DMS 273 (cell line): ENCODE results near the gene MRPS6.

Source experiments
- DNase-seq: peaks from one replicate; lab custom pipeline; 2025; ENCODE audit not compliant: unreplicated experiment; lab: John Stamatoyannopoulos, UW

MRPS6 gene

DNA sequence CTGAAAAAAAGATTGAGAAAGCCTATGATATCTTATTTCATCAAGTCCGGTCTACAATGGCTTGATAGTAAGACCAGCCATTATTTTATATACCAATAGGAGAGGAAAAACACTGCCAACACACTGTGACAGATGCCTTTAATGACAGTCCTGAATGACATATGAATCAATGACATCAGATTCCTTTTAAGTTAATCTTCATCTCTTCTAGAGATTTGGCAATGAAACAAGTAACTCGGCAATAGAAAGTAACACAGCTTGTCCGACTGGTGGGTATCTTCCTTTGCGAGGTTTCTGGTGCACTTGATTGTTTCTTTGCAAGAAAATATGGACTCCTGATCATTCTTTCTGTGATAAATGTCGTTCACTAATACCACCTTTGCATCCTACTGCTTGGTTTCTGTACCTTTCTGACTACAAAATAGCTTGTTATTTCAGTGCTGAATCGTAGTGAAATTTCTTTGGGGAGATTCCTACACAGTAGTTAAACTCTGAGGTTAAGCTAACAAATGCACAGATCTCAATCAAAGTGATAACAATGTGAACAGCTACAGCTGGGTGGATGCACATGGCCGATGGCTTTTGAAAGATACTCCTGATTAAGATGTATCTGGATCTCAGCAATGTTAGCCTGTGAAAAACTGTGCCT, 104.7 kb downstream of the MRPS6 start:
- no peak for DNase-seq

DNA sequence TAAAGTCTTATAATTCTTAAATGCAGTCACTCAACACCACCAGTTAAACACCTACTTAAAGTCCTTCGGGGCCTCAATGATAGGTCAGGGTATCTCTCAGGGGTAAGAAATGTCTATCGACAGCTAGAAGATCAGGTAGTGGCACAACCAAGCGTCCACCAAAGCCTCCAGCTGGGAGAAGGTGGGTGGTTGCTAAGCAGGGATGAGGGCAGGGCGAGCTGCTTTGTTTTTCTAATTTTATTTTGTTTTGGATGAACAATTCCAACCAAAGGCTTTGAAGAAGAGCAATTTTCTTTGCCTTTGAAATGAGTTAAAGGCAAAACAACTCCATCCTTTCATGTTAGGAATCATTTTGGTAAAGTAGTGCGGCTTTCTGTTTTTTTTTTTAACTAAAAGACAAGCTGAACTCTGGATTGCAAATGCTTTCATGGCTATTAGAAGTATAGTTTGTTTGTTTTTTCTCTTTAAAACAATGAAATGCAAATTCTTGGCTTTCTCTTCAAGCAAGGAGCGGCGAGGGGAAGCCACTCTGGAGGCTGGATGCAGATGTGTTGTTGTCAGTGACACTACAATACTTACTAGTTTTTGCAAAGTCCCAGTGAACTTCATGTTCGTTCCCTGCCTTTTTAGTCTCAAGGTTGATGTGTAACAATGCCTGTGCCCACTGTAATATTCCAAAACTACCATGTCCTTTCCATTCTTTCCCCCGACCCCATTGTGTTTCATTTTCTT, 106.0 kb downstream of the MRPS6 start:
- DNase-seq = no peak

DNA sequence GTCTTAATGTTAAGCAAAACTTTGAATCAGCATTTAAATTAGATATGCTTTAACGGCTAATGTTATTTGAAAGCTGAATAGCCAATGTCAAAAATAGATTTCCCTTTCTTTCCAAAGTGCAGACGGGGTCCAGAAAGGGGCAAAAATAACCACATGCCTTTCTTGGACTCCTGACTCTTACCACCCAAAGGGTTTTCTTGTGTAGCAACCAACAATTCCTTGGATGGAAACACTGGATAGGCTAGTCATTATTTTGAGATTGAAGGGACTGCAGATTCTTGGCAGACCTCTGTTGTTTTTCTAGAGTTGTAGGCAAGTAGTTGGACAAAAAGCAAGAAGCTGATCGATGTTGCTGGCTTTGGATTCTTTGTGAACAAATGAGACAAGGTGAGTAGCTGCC, 107.0 kb downstream of the MRPS6 start:
- DNase-seq = no peak

DNA sequence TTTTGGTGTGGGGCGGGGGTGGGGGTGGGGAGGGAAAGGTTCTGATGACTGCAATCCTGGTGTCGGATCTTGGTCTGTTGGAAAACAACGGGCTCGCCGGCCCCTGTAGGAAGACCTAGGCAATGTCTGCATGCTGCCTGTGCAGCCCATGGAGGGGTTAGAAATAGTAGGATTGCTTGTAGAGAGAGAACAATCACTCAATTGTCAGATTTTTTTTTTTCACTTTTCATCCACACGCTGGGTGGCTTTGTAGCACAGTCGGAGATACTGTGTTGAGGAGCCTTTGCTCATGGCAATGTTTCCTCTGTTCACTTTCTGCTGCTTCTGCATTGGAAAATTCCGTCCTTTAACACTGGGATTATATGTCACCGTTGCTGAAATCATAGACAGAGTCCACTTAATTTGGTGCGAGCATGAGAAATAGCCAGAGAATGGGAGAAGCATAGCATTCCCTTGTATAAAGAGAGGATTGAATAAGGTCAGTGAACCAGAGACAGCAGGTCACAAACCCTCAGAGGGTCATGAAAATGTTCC, 107.5 kb downstream of the MRPS6 start:
- DNase-seq = no peak

DNA sequence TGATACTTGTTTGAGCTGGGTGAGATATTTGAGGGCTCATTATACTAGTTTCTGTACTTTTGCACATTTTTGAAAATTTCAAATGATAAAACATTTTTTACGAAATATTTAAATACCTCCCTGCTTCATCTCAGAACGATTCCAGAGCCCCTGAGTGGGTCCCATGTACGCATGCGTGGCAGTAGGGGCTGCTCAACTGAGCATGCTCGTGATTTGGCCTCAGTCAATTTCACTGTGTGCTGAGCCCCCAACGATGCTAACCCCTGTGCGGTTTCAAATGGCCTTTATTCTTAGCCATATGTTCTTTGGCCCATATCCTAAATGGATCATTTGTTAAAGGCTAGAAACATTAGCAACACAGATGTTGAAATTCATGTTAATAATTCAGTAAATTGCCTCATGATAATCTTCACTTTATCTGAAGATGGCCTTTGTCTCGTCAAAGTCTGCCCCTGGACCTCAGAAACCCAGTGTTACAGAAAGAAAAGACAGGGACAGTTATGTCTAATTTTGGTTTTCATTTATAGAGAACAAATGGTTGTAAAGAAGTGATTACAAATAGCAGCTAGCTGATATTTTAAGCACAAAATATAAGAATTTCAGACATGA, 108.2 kb downstream of the MRPS6 start:
- no peak for DNase-seq

DNA sequence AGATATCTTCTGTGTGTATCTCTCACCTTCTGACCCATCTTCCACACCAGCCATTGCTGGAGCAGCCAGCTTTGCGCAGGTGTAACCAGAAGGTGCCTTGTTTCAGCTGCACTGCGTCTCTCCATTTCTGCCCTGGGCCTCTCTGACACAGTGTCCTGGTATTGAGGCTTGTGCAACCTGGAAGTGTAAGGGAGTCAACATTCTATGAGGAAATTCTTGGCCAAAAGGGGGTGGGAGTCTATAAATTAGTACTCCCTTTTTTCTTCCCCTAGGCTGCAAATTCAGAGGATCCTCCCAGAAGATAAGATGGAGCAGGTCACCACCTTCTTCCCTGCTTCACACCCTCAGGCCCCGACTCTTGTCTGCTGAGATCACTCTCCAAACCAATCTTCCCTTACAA, 109.1 kb downstream of the MRPS6 start:
- DNase-seq = no peak

DNA sequence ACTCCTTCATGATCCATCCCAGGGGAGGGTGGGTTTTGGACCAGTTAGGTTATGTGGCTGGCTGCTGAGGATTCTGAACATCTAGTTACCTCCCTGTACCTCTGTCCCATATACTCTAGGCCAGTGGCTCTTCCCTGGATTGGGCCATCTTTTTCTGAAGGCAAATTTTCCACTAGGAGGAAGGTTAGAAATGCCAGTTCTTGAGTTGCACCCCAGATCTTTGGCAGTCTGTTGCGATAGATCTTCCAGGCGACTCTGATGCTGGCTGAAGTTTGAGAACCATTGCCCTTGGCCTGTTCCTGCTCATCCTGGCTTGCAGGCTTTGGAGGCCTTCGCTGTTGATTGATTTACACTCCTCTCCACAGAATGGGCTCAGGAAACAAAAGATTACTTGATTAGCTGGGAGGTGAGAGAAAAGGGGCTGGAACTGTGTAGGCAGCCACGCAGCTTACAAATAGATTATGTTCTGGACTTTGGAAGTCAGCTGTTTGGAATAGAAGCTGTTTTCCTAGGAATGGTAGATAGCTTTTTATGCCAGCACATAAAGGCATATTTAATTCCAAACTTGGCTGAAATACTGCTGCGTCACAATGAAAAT, 110.1 kb downstream of the MRPS6 start:
- DNase-seq = no peak

DNA sequence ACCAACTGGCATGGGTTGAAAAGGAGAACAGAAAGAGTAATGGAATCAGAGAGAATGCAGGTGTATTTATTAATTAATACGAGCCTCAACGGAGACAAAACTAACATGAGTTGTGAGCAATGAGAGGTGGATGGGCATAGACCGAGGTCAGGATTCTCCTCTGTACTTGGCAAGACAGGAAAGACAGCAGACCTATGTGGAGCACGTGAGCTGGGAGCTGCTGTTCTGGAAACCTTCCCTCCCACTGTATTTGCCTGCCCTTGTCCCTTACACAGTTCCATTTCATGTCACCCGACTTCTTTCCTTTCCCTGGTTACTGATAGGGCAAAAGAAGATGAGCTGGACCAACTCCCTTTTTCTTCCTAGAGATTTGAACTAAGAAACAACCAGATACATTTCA, 110.9 kb downstream of the MRPS6 start:
- DNase-seq = no peak

DNA sequence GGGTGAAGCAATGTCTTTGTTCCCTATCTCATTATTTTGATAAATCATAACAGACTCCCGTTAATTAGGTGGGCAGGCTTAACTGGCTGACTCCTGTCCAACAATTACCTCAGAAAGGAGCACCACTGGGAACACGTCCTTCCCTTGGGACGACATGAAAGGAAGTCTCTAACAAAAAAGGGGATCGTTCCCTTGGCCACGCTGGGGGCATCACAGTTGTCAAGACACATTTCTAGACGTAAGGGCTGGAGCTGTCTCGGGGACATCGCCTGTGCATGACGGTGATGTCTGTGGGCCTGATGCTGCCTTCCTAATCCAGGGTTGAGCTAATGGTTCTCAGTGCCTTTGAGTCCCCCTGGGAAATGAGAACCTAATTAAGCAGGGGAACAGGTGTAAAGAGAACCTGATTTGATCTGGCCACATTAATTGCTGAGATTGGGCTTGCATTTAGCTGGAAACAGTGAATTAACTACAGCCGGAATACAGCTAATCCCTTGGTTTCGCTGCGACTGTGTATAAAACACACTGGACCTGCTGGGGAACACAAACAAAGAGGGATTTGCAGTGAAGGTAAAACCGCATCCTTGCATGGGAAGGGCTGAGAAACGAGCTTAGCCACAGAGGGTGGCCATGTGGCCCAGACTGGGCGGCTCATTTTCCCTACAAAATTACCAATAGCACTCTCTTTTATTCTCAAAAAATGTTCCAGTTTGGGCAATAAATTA, 111.8 kb downstream of the MRPS6 start:
- DNase-seq = no peak

DNA sequence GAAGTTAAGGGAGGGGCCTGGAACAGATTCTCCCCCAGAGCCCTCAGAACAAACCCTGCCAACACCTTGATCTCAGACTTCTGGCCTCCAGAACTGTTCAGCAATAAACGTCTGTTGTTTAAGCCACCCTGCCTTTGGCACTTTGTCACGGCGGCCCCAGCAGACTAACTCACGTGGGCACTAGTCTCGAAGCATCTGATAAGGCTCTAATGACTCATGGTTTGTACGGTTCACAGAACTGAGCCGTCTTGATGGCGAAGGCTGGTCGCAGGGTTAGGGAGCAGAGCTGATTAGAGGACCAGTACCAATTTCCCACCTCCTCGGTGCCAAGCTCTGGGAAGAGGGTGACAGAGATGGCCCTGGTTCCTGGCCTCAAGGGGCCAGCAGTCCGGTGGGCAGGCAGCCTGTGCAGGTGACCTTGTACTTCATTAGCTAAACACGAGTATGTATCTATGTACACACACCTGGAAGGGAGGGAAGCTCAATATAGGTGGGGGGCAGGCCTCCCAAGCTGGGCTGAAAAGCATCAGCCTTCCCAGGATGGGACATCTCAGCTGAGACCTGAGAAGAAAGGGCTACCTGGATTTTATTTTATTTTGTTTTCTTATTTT, 112.8 kb downstream of the MRPS6 start:
- no peak for DNase-seq

DNA sequence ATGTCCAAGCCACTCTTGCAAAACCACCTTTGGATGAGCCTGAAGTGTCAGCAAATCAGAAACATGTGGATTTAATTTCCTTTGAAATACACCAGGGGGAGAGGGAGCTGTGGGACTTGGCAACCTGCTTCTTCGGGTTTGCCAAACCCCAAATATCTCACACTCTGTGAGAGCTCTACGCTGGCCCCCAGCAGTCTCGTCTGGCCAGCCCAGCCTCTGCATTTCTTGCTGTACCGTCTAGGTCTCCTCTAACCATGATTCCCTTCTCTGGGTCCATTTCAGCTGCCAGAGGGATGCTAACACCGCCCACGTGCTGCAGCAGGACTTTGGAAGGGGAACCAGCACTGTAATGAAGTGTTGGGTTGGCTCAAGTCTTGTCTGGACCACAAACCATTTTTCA, 114.6 kb downstream of the MRPS6 start:
- no peak for DNase-seq

DNA sequence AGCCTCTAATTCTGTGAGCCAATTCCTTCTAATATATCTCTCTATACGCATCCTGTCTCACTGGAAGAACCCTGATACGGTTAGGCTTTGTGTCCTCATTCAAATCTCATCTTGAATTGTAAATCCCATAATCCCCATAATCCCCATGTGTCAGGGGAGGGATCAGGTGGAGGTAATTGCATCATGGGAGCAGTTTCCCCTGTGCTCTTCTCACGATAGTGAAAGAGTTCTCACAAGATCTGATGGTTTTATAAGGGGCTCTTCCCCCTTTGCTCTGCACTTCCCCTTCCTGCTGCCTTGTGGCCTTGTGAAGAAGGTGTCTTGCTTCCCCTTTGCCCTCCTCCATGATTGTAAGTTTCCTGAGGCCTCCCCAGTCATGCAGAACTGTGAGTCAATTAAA, 116.1 kb downstream of the MRPS6 start:
- DNase-seq = no peak

DNA sequence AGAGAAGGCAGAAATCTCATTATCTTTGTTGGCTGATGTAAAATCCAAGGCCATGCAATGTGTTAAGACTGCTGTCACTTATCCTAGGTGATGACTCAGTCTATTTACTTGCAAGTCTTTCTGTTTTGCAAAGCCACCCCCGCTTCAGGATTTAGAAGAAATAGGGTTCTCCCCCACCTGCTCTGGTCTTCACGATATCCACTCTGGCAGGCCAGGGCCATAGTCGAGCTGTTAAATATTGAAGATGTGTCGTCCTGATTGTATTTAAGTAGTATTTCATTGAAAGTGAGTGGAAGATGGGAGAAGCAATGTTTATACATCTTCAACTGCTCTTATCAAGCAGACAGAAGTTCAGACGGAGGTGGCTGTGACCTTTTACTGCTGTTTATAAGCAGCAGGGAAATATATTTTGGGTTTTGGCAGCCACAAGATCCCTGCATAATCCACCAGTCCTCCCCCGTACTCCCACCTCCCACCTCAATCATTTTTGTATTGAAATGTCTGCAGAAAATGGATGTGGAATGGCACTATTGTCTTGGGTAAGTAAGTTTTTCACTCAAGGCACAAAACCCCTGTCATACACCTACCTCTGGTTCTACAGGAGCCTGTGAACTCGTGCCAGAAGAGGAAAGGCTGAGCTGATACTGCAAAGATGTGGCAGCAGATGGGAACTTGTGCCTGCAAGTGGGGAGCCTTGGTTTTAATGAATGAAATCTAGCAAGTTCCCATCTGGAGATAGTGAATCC, 117.4 kb downstream of the MRPS6 start:
- peak; percentile 87 for DNase-seq

DNA sequence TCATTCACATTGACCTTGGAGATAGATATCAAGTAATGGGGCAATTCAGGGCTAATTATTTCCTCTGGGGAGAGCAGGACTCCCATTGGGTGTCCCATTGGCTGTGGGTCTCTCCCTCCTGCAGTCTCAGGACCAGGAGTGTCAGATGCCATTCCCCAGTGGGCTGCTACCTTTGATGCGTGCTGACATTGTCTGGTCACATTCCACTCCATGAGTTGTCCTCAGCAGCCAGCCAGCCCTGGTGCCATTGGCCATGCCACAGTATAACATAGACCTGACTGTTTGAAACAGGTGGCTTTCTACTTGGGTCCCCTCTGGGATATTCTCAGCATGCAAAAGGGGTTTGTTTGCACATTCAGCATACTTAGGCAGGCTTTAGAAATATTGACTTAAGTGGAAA, 118.5 kb downstream of the MRPS6 start:
- no peak for DNase-seq
